Stimulated activated CD4-positive, alpha-beta T cell treated with anti-CD3 and anti-CD28 coated beads, TNF-alpha, amount 100 ng/mL, for 24 hours (primary cell): ENCODE measurements around the gene NPHP4.
"Not testable (repeated sequence)": the region's sequence is repeated elsewhere in the genome, so short reads cannot be mapped to it uniquely, and the experiment has no call there.

ENCODE experiments used
- DNase-seq, 3 experiments: peaks; one replicate each; pipeline ENCODE4 v3.0.0-alpha.2; 2020; ENCODE audit warnings: low read depth in 3 of 3

Gene NPHP4

DNA sequence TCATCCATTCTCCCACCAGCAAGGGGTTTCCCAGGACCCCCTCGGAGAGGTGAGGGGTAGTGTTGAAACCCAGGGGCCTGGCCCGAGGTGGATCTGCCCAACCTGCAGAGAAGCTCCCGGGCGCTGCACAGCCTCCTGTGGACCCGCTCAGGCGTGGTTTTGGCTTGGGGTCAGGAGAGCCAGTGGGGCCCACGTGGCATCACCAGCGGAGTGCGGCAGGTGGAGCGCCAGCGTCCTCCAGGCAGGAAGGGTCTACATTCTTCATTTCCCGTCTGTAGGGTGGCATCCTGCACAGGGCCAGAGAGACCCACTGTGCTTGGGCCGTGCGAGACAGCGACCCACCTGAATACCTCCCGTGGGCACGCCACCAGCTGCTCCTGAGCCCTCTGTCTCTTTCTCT lies 135.2 kb downstream of the NPHP4 start:
- DNase-seq, result no peak

DNA sequence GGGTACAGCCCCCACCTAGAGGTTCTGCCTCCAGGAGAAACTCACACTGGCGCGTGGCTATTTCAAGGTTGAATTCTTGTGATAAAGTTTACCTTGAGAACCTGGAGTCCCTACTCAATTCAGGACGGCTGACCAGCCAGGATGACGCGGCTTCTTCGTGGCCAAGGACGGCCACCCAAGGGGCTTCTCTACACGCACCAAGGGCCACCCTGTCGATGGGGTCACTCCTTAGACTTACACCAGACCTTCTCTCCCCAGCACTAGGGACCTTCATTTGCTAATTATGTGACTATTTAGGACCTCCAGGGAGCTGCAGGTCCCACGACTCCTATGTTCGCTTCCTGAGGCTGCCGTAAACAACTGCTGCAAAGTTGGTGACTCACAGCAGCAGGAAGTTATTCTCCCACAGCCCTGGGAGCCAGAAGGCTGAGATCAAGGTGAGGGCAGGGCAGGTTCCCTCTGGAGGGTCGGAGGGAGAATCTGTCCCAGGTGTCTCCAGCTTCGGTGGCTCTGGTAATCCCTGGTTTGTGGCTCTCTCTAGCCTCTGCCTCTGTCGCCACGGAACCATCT lies 135.9 kb downstream of the NPHP4 start:
- no peak for DNase-seq

DNA sequence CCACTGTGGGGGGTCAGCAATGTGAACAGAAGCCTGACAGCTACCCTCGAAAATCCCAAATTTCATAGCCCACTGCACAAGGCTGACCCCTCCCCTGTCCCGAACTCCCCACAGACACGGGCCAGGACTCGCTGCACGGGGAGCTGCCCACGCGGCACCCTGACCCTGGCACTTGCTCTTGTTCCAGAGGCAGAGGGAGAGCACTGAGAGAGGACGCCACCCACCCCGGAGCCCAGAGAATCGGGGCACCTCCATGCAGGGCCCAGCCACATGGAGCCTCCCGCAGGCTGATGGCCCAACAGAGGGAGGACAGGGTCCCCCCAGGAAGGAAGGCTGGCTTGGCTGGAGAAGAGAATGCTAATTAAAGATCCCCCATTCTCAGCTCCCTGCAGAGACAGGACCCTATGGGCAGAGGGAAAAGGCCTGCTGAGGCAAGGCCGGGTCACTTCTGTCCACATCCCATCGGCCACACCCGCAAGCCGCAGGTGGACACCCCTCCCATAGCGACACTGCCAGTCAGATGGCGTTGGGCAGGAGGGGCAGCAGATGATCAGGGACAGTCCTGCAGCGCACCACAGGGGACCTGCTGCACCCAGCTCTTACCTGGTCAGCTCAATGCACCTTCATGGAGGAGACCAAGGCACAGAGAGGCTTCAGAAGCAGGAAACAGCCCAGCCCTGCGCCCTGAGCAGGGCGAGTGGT lies 136.9 kb downstream of the NPHP4 start:
- DNase-seq, result no peak

DNA sequence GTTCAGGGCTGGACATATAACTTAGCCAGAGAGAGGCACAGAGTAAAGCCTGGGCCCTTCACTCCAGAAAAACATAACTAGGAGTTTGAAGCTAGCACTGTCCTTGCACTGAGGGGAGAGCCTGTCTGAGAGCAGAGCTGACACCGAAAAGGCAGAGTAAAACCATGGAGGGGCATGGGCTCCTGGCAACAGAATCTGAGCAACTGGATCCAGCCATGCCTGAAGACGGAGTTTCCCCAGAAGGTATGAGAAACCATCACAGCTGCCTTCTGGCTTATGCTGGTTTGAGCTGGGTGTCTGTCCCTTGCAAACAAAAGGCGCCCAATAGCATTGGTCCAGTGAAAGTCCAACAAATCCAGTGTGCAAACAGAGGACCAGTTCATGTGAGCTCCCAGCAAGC lies 137.5 kb downstream of the NPHP4 start:
- no peak for DNase-seq

DNA sequence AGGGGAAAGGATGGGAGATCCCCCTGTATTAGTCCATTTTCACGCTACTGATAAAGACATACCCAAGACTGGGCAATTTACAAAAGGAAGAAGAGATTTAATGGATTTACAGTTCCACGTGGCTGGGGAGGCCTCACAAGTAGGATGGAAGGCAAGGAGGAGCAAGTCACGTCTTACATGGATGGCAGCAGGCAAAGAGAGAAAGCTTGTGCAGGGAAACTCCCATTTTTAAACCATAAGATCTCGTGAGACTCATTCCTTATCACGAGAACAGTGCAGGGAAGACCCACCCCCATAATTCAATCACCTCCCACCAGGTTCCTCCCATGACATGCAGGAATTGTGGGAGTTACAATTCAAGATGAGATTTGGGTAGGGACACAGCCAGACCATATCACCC lies 138.4 kb downstream of the NPHP4 start:
- DNase-seq, result not testable (repeated sequence)

DNA sequence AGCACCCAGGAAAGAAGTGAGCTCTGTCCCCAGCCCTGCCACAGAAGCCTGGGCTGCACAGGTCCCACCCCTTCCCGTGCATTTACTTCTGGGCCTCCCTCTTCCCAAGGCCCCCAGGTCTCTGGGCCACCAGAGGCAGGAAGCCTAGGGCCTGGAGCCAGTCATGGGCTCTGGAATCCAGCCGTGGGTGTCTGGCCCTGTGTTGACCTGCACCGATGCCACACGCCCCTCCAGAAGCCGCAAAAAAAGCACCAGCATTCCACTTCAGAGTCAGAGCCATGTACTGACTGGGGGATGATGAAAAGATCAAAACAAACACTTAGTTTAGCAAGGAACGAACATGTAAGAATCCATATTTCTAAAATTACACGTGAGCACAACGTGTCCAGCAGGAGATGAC lies 141.7 kb downstream of the NPHP4 start:
- DNase-seq, result no peak

DNA sequence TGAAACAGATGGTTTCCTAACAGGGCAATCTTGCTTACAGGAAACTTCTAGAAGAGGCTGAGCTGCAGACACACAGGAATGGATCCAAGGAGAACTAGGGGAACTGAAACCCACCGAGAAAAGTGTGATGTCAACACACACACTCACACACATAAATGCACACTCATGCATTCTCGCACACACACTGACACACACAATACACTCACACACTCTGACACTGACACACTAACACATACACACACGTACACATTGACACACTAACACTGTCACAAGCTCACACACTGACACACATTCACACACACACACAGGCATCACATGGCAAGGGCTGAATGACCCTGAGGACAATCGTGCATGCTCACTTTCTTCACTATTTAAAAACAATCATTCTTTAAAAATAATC lies 142.7 kb downstream of the NPHP4 start:
- no peak for DNase-seq

DNA sequence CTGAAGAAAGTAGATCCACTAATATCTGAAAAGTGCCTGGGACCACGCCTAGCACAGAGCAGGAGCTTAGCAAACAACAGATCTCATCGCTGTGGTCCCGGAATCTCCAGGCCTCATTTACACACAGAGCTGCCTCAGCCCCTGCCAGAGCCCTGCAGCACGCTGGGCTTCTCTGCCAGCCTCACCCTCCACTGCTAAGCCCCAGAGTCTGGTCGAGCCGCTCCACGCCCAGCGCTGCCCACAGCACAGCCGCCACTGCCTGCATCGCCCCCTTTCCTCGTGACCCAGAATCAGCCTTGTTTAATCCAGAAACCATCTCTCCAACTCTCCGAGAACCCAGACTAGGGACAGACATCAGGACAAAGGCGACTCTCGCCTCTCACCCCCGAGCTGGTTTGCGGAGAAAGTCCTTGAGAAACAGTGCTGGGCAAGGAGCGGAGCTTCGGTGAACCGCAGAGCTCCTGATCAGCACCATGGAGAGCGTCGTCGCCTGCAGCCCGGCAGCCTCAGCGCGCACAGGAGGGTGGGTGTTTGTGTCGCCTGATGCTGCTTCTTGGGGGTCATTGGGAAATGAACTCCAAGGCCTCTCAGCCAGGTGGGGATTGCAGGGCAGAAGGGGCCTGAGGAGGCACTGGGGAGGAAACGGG lies 145.1 kb downstream of the NPHP4 start:
- no peak for DNase-seq

DNA sequence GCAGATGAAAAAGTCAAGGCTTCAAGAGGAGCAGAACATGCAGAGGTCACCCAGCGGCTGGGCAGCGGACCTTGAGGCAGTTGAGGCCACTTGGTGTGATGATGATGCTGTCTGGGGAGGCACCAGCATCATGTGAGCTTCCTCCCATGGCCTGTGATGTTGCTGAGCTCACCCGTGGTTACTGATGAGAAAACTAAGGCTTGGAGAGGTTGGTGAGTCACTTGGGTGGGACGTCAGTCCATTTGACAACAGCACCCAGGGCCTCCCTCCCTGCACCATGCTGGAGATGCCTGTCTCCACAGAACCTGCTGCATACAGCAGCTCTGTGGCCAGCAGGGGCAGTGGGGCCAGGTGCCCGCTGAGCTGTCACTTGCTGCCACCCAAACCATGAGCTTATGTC lies 146.8 kb downstream of the NPHP4 start:
- DNase-seq, result no peak

DNA sequence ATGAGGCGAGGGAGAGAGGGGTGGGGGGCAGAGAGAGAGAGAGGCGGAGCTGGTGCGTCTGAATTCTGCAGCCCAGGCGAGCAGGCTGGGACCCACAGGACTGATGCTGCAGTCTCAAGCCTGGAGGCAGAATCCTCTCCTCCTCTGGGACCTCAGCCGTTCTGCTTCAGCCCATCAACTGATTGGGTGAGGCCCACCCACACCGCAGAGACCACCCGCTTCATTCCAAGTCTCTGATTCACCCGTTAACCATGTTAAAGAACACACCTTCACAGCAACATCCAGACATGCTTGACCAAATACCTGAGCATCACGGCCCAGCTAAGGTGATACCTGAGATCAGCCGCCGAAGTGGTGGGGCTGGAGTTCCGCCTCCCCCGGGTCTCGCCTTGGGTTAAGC lies 147.8 kb downstream of the NPHP4 start:
- DNase-seq, result no peak

DNA sequence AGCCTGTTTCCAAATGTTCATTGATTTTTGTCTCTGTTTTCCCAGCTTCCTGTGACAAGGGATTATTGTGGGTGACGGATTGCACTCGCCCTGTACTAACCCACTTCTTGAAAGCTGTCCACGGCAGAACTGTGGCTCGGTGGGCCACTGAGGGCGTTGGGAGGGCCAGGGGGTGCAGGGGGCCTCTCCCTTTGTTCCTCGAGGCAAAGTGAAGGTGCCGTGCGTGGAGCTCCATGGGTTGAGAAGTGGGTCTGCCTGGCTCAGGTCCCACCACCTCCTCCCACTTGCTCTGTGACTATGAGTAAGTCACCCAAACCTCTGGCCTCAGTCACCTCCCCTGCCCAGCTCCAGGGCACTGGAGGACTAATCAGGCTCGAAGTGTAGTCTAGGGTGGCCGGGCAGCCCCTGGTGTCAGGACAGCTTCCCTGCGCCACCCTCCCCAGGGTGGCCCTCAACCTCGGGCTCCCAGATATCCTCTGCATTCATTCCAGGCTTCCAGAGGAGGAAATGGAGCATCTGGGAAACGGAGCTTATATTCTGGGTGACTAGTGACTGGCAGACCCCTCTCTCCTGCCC lies 148.6 kb downstream of the NPHP4 start:
- DNase-seq, result no peak

DNA sequence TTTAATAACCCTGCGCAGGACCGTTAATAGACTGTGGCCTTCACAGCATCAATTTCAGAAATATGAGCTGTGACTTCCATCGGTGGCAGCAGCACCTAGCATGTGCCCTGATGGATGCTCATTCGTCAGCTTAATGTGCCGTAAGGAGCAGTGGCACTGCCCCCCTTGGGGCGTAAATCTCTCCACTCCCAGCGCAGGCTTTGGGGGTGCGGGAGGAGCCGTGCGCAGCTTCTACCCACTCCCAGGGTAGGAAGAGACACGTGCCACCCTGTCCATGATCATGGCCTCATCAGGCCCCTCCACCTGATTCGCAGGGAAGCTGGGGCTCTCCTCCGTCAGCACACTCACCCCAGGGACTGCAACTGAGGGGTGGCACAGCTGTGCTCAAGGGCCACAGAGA lies 149.5 kb downstream of the NPHP4 start:
- DNase-seq, result no peak

DNA sequence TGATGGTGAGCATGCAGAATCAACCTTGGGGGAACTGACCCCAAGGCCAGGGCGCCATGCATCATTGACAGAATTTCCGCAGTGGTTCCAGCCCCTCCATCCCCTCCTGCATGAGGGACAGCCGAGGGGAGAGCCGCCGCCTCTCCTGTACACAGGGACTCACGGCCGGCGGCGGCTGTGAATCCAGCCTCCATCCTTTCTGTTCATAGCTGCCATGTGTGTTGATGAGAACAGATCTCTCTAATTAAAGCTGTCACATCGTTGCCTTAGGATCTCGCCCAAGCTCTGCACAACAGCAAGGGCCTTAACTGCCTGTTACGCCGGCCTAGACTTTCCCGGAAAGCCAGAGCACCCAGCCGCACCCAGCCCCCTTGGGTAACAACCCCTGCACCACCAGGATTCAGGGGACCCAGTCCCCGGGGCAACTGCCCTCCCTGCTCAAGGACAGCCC lies 151.6 kb downstream of the NPHP4 start:
- no peak for DNase-seq

DNA sequence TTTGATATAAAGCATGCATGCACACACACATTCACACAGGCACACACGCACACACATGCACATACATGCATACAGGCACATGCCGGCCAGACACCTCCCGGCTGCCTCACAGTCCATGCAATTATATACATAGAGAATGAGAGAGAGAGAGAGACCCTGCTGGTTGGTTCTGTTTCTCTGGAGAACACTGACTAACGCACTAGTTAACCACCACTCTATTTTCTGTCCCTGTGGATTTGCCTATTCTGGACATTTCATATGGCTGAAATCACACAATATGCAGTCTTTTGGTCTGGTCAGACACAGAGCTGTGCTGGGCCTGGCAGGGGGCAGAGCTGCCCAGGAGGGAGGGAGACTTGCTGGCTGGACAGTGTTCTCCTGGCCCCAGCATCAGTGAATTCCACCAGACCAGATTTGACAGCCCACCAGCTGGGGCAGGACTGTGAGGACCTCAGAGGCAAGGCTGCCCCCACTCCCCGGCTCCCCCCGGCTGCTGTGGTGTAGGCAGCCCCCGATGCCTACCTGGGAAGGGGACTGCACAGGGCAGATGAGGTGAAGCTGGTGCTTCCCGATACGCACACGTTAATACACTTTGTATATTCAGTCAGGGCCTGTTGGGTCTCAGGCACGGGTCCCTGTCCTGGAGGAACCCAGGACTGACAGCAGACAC lies 152.2 kb downstream of the NPHP4 start:
- no peak for DNase-seq

DNA sequence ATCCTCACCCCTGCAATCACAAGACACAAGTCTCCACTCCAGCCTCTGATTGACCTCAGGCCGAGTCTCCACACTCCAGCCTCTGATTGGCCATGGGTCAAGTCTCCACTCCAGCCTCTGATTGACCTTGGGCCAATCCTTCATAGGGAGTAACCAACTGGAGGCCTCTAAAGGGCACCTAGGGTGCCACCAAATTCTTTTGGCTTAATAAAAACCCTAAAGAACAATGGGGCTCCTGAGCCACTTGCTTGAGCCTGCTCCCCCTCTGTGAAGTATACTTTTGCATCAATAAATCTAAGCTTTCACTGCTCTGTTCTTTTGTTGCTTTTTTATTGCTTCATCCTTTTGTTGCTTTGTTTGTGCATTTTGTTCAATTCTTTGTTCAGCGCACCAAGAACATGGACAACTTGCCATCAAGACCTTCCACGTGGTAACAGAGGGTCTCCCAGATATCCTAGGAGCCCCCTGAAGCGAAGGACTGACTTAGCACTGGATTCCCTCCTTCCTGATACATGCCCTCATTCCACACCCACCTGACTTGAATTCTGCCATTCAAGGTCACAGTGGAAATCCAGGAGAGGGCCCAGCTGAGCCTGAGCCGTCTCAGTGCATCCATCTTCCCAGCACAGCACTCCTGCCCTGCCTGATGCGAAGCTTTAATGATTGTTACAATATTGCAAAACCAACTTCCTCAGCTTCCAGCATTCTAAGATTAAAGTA lies 152.9 kb downstream of the NPHP4 start:
- no peak for DNase-seq

DNA sequence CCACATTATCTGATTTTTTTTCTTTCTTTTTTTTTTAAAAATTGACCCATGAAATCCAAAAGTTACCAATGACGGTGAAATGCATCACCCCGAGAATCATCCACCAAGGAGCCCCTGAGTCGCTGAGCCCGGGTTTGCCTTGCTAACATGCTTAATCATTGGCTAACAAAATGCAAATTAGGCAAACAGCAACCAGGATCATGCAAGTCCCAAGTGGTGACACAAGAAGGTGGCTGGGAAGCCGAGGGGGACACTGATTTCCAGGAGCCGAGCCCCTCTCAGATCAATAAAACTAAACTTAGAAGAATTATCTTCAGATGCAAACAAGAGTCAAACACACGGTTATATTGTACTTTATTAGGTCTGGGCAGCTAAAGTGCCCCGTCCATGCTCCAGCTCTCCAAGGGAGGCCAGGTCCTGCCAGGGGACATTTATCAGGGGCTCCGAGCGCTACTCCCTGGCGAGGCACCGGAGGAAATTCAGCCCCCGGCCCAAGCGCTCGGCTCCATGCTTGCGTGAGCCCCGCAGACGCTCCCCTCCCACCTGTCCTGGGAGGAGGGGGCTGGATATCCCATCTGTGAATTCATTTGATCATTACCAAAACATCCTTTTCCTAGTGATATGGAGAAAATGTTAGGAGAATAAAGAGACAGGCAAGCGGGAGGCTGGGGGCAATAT lies 154.1 kb downstream of the NPHP4 start:
- no peak for DNase-seq

DNA sequence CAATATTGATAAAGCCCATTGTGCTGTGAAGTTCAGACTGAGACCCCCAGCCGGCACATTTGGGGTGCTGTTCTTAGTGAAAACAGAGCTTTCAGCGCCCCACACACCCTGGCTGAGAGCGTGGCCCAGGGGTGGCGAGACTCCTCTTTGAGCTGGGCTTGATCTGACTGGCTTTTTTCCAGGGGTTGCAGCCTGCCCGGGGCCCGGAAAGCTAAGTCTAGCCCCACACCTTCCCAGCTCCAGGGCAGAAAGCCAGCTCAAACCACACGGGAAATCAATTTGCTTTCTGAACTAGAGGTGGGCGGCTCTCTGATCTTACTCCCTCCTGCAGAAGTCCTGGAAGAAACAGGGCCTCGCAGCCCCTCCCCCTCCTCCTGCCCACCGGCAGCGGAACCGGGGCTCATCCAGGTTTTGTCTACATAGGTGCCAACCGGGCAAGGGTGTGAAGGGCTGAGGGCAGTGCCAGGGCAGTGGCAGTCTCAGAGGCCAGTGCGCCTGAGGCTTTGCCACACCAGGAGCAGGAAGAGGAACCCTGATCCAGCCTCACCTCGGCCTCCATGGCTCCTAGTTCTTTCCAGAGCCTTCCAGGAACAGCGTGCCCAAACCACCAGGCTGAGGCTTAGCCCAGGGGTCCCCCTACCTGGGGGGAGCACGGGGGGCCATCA lies 155.3 kb downstream of the NPHP4 start:
- no peak for DNase-seq

DNA sequence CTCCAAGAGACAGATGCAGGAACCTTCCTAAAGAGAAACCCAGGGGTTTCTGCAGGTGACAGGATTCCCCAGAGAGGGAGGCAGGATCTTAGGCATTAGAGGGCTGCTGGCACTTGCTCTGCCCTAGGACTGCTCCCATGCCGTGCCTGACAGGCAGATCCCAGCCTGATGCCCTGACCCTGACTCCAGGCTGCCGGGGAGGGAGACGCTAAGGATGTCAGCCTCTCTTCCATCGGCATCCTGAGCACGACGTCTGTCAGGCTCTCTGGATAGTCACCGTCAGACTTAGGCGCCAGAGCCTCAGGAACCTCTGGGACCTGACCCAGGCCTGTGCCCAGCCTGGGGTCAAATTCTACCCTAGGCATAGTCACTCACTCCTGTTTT lies 157.1 kb downstream of the NPHP4 start:
- DNase-seq, result no peak

DNA sequence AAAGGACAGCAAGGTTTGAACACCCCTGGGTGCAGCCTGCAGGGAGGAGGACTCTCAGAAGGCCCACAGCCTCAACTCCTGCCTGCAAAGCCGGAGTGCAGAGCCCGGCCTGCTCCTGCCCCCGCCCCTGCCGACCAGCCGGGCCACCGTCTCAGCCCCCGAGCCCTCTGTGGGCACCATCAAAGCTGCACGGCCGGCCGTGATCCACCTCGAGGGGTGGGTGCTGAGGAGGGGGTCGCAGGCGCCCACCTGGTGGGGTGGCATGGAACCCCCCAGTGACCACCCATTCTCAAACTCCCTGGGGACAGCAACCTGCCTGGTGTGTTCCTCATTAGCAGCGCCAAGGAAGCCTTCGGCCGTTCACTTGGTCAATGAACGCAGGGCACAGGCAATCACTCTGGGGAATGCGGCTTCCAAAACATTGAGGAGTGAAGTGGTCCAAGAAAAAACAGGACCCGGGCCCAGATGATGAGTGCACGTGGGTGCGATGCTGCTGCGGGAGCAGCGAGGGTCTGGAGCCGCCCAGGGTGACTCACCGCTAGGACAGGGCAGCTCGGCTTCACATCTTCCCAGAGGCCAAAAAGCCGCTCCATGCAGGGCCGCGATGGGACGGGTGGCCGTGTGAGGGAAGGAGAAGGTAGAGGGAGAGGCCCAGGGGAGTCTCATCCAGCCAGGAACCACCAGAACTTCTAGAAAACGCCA lies 157.6 kb downstream of the NPHP4 start:
- no peak for DNase-seq

DNA sequence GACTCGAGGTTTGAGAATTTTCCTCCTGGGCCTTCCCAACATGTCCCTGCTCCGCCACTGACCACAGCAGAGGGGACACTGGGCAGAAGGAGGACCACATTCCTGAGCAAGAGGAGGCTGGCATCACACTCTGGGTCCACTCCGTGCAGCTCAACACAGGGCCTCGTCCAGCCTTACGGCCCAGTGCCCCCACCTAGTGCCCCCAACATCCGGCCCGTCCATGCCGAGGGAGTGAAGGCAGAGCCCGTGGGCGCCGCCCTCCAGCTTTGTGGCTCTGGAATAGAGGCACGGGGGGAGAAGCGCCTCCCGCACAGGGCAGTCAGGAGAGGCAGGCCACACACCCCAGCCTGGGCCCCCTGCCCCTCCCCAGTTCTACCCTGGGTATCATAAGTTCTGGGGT lies 158.3 kb downstream of the NPHP4 start:
- DNase-seq, result no peak
